Keratinocyte (primary cell): ENCODE data around the gene THSD7B. TPM values are rescaled to one million over a fixed set of nuclear protein-coding genes. Genes with fewer than 3 reads are reported as not detected.

Experiments
- DNase-seq: peaks from one replicate; pipeline ENCODE4 v3.0.0-alpha.2; 2011; ENCODE audit warnings: low read depth, missing footprints, low spot score
- FAIRE-seq: peaks from 2 replicates; lab custom pipeline; 2011; peaks lifted over from hg19 to GRCh38; lab: Jason Lieb, UNC
- H2AFZ ChIP-seq: 2 replicates; pipeline ENCODE4 v1.6.0; 2012; ENCODE audit warnings: low read length, control low read depth, inconsistent platforms; ENCODE audit not compliant: control insufficient read depth
- H3K27ac ChIP-seq: 2 replicates; pipeline ENCODE4 v1.5.1; 2011; ENCODE audit warnings: low read length; ENCODE audit not compliant: control insufficient read depth, insufficient read depth
- H3K27me3 ChIP-seq: 3 replicates; pipeline ENCODE4 v1.6.0; 2011; ENCODE audit warnings: low read length; ENCODE audit not compliant: control insufficient read depth, insufficient read depth; ENCODE audit errors: extremely low read depth
- H3K36me3 ChIP-seq, 2 experiments: 2 replicates in 1 of 2; 3 replicates in 1 of 2; pipeline ENCODE4 v1.5.1; 2011; ENCODE audit warnings: low read length in 2 of 2, mild to moderate bottlenecking in 1 of 2; ENCODE audit not compliant: control insufficient read depth in 2 of 2, insufficient read depth in 2 of 2; ENCODE audit errors: extremely low read depth in 1 of 2
- H3K4me1 ChIP-seq: 3 replicates; pipeline ENCODE4 v1.5.1; 2011; ENCODE audit warnings: low read length; ENCODE audit not compliant: control insufficient read depth, insufficient read depth; ENCODE audit errors: extremely low read depth
- H3K4me2 ChIP-seq: 3 replicates; pipeline ENCODE4 v1.6.0; 2011; ENCODE audit warnings: low read depth, low read length; ENCODE audit not compliant: control insufficient read depth, insufficient read depth; ENCODE audit errors: extremely low read depth
- H3K4me3 ChIP-seq, 3 experiments: fragments of 200-600 bp in 1 of 3; sonication (generic) in 1 of 3; 2 replicates in 2 of 3; 3 replicates in 1 of 3; pipeline ENCODE4 v1.5.1; 2011 to 2016; ENCODE audit warnings: low read length in 3 of 3, mild to moderate bottlenecking in 3 of 3, control low read depth in 2 of 3, inconsistent platforms in 1 of 3, low read depth in 1 of 3, mixed read lengths in 1 of 3, mixed run types in 1 of 3, moderate library complexity in 1 of 3; ENCODE audit not compliant: control insufficient read depth in 2 of 3, insufficient read depth in 2 of 3; ENCODE audit errors: extremely low read depth in 1 of 3
- H3K79me2 ChIP-seq: 2 replicates; pipeline ENCODE4 v1.6.0; 2012; ENCODE audit warnings: low read length; ENCODE audit not compliant: control insufficient read depth, insufficient read depth
- H3K9ac ChIP-seq: 3 replicates; pipeline ENCODE4 v1.6.0; 2011; ENCODE audit warnings: low read length; ENCODE audit not compliant: control insufficient read depth, insufficient read depth; ENCODE audit errors: extremely low read depth
- H3K9me1 ChIP-seq: 3 replicates; pipeline ENCODE4 v1.6.0; 2011; ENCODE audit warnings: low read length; ENCODE audit not compliant: control insufficient read depth, insufficient read depth; ENCODE audit errors: extremely low read depth
- H3K9me3 ChIP-seq: 2 replicates; pipeline ENCODE4 v1.5.1; 2012; ENCODE audit warnings: low read depth, low read length; ENCODE audit not compliant: control insufficient read depth
- H4K20me1 ChIP-seq: 3 replicates; pipeline ENCODE4 v1.6.0; 2011; ENCODE audit warnings: low read length; ENCODE audit not compliant: control insufficient read depth, insufficient read depth; ENCODE audit errors: extremely low read depth
- EZH2 ChIP-seq: IDR thresholded peaks from one replicate; pipeline ENCODE4 v1.6.1; 2012; ENCODE audit warnings: inconsistent platforms, mild to moderate bottlenecking, low read length, moderate library complexity
- dilution Hi-C: fragments of 300-500 bp; cut with MboI; formaldehyde crosslinking; loops from one replicate; pipeline ENCODE4 v1.7.0; 2020; ENCODE audit warnings: low sequenced_read_pairs; ENCODE audit not compliant: extremely low pct_ligation_motif_present
- polyA plus RNA-seq, 5 experiments: library from polyadenylated mRNA; depleted of rRNA in 3 of 5; stranded (reverse) in 3 of 5; stranded (forward) in 1 of 5; unstranded in 1 of 5; fragments of >200 nt; gene quantifications; 1 replicate in 1 of 5; 2 replicates in 3 of 5; 3 replicates in 1 of 5; pipeline versions ENCODE4 v1.2.1 to v1.2.3, GENCODE V29; 2011 to 2012; ENCODE audit warnings: missing spikeins in 2 of 5, low read depth in 1 of 5, low replicate concordance in 1 of 5
- TF ChIP-seq, protein P1 (sequence below), 3 experiments: IDR thresholded peaks in 1 of 3; conservative IDR thresholded peaks in 1 of 3; optimal IDR thresholded peaks in 1 of 3; 2 replicates in 2 of 3; 3 replicates in 1 of 3; pipeline versions ENCODE3 to v1.5.1; 2011; ENCODE audit warnings: low read length in 3 of 3, mild to moderate bottlenecking in 3 of 3, moderate library complexity in 2 of 3, control low read depth in 1 of 3, inconsistent platforms in 1 of 3; ENCODE audit not compliant: insufficient read depth in 2 of 3; ENCODE audit errors: extremely low read depth in 1 of 3

THSD7B gene
- polyA plus RNA-seq, 1 donor (not counting 4 experiments of a cell fraction or from before 2014, with no cell fraction given) = 0.04 TPM

DNA sequence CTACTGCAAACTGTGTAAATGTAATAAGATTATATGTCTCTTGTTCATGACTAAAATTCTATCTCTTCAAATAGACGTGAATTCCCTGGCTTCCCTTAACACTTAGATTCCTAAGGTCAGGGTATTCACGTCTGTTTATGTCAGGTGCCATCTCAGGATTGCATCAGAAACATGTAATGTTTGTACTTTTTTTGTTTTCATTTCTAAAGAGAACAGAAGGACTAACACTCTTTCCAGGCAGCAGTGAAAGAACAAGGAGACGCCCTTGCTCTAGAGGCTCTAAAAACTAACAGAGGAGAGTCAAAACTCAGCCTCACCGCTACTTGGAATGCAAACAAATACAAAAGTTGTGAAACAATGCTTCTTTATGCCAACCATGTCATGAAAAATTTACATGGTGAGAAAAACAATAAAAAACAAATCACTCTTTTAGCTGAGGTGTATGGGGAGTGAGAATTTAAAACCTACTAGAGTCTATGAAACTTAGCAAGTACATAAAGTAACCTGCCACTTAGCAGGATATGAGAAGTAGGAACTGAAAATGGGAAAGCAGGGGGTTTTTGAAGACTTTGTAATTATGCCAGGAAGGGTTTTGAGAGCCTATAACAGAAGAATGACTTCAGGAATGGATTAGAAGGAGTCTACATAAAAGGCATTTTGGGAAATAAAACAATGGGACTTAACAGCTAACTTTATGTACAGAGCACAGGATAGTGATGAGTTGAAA, 522.7 kb downstream of the THSD7B start:
- H3K4me2 ChIP-seq = no peak overlapping the region
- H3K9me3 ChIP-seq = no peaks in the 10 kb centered on the region
- dilution Hi-C loops = no loop called here
- no peak overlapping the region for H3K4me3 ChIP-seq
- H2AFZ ChIP-seq = no peak overlapping the region
- TF ChIP-seq, protein P1, sequence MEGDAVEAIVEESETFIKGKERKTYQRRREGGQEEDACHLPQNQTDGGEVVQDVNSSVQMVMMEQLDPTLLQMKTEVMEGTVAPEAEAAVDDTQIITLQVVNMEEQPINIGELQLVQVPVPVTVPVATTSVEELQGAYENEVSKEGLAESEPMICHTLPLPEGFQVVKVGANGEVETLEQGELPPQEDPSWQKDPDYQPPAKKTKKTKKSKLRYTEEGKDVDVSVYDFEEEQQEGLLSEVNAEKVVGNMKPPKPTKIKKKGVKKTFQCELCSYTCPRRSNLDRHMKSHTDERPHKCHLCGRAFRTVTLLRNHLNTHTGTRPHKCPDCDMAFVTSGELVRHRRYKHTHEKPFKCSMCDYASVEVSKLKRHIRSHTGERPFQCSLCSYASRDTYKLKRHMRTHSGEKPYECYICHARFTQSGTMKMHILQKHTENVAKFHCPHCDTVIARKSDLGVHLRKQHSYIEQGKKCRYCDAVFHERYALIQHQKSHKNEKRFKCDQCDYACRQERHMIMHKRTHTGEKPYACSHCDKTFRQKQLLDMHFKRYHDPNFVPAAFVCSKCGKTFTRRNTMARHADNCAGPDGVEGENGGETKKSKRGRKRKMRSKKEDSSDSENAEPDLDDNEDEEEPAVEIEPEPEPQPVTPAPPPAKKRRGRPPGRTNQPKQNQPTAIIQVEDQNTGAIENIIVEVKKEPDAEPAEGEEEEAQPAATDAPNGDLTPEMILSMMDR (optimal IDR thresholded peaks at IDR 0.05 in 1 of 3, IDR thresholded peaks at IDR 0.05 in 1 of 3, conservative IDR thresholded peaks at IDR 0.05 in 1 of 3; ENCODE audit: extremely low read depth in 1 of 3, insufficient read depth in 2 of 3, low read length in 3 of 3) = no peak
- TF ChIP-seq EZH2 = no peak
- no peaks in the 10 kb centered on the region for H3K9me1 ChIP-seq
- no peak for DNase-seq
- no peaks in the 10 kb centered on the region for H3K36me3 ChIP-seq
- no peaks in the 10 kb centered on the region for H3K27me3 ChIP-seq
- H3K79me2 ChIP-seq = no peaks in the 10 kb centered on the region
- no peaks in the 10 kb centered on the region for H4K20me1 ChIP-seq
- H3K9ac ChIP-seq = no peak overlapping the region
- H3K4me1 ChIP-seq = no peaks in the 10 kb centered on the region
- FAIRE-seq = no peak
- H3K27ac ChIP-seq = no peak overlapping the region

GRCh38 chr2:137291836-137292570, 526.7 kb downstream of the THSD7B start:
- no peak overlapping the region for H3K4me2 ChIP-seq
- H3K27me3 ChIP-seq = no peaks in the 10 kb centered on the region
- DNase-seq (no peak), FAIRE-seq (no peak)
- no peak overlapping the region for H3K9ac ChIP-seq
- H3K9me1 ChIP-seq = no peaks in the 10 kb centered on the region
- H3K36me3 ChIP-seq = no peaks in the 10 kb centered on the region
- H3K4me1 ChIP-seq = no peaks in the 10 kb centered on the region
- TF ChIP-seq EZH2 = no peak
- TF ChIP-seq, protein P1 (optimal IDR thresholded peaks at IDR 0.05 in 1 of 3, IDR thresholded peaks at IDR 0.05 in 1 of 3, conservative IDR thresholded peaks at IDR 0.05 in 1 of 3; ENCODE audit: extremely low read depth in 1 of 3, insufficient read depth in 2 of 3, low read length in 3 of 3) = no peak
- no peak overlapping the region for H2AFZ ChIP-seq
- H4K20me1 ChIP-seq = no peaks in the 10 kb centered on the region
- H3K4me3 ChIP-seq = no peak overlapping the region
- H3K79me2 ChIP-seq = no peaks in the 10 kb centered on the region
- H3K9me3 ChIP-seq = no peaks in the 10 kb centered on the region
- H3K27ac ChIP-seq = no peak overlapping the region
- dilution Hi-C loops = no loop called here
